Measurements from ENCODE around the gene ABCD1.

Gene ABCD1

GRCh38 chrX:153731845-153732215, 7.2 kb downstream of the ABCD1 start:
- Histone ChIP-seq H3K79me2 (ENCODE audit: insufficient read depth, low read length) (no peaks in the 10 kb centered on the region), H3K4me1 (ENCODE audit: insufficient read depth, low read length, severe bottlenecking) (peaks cover 10% of the 10 kb centered on the region), H3F3A (ENCODE audit: insufficient read depth, low read length) (no peaks in the 10 kb centered on the region), H3K4me2 (ENCODE audit: low read length) (no peak overlapping the region), H3K36me3 (ENCODE audit: insufficient read depth, low read length) (no peaks in the 10 kb centered on the region; the same call in 1 of the 2 replicates), H3K27ac (ENCODE audit: low read depth, low read length, poor library complexity, severe bottlenecking) (no peak overlapping the region), H3K9ac (ENCODE audit: low read length) (no peak overlapping the region), H3K9me2 (ENCODE audit: low read depth, low read length) (no peaks in the 10 kb centered on the region), H4K20me1 (ENCODE audit: insufficient read depth, low read length) (no peaks in the 10 kb centered on the region), H3K27me3 (ENCODE audit: insufficient read depth, low read length) (no peaks in the 10 kb centered on the region), H2AFZ (ENCODE audit: low read length) (no peak overlapping the region), H3K4me3 (ENCODE audit: low read depth, low read length, poor library complexity, severe bottlenecking) (no peak overlapping the region), H3K9me3 (ENCODE audit: low read length) (no peaks in the 10 kb centered on the region)
- no peak for TF ChIP-seq EZH2 (IDR thresholded peaks at IDR 0.05; ENCODE audit: borderline replicate concordance, low read length)
- TF ChIP-seq CTCF (IDR thresholded peaks at IDR 0.05; ENCODE audit: low read length): no peak

GRCh38 chrX:153732401-153732800, 7.7 kb downstream of the ABCD1 start:
- H3K4me2 ChIP-seq (ENCODE audit: low read length): no peak overlapping the region
- H3K9ac ChIP-seq (ENCODE audit: low read length): no peak overlapping the region
- H2AFZ ChIP-seq (ENCODE audit: low read length): no peak overlapping the region
- no peak overlapping the region for H3K4me3 ChIP-seq (ENCODE audit: low read depth, low read length, poor library complexity, severe bottlenecking)
- no peaks in the 10 kb centered on the region for H3F3A ChIP-seq (ENCODE audit: insufficient read depth, low read length)
- H3K79me2 ChIP-seq (ENCODE audit: insufficient read depth, low read length): no peaks in the 10 kb centered on the region
- H3K9me2 ChIP-seq (ENCODE audit: low read depth, low read length): no peaks in the 10 kb centered on the region
- H3K36me3 ChIP-seq (ENCODE audit: insufficient read depth, low read length): no peaks in the 10 kb centered on the region; the same call in 1 of the 2 replicates
- no peaks in the 10 kb centered on the region for H3K9me3 ChIP-seq (ENCODE audit: low read length)
- H3K27ac ChIP-seq (ENCODE audit: low read depth, low read length, poor library complexity, severe bottlenecking): no peak overlapping the region
- H3K27me3 ChIP-seq (ENCODE audit: insufficient read depth, low read length): no peaks in the 10 kb centered on the region
- no peak for TF ChIP-seq EZH2 (IDR thresholded peaks at IDR 0.05; ENCODE audit: borderline replicate concordance, low read length)
- no peak for TF ChIP-seq CTCF (IDR thresholded peaks at IDR 0.05; ENCODE audit: low read length)
- H4K20me1 ChIP-seq (ENCODE audit: insufficient read depth, low read length): no peaks in the 10 kb centered on the region
- peaks cover 4% of the 10 kb centered on the region for H3K4me1 ChIP-seq (ENCODE audit: insufficient read depth, low read length, severe bottlenecking)

DNA sequence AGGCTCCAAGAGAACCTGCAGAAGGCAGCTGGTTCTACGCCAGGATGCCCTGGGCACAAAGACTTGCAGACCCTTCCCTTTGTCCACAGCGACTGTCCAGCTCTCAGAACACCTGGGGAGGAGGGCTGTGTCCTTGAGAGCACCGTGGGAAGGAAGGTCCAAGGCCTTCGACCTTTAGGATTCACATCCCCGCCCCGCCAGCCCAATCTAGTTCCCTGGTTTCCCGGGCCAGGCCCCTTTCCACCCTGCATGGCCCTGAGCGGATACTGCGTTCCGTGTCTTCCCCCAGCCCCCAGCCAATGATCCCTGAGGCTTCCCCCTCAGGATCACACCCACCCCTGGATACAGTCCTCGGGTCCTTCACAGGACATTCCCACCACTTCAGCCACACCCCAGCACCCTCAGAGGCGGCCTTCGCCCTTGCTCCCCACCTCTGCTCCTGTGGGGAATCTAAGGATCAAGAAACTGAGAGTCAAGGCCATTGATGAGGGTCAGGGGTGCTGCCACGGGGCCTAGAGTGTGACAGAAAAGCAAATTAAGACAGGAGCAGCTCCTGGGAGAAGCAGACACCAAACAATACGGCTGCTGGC, 9.1 kb downstream of the ABCD1 start:
- TF ChIP-seq EZH2 (IDR thresholded peaks at IDR 0.05; ENCODE audit: borderline replicate concordance, low read length) (no peak), CTCF (IDR thresholded peaks at IDR 0.05; ENCODE audit: low read length) (no peak)
- no peaks in the 10 kb centered on the region for H3F3A ChIP-seq (ENCODE audit: insufficient read depth, low read length)
- no peaks in the 10 kb centered on the region for H3K9me3 ChIP-seq (ENCODE audit: low read length)
- H3K4me1 ChIP-seq (ENCODE audit: insufficient read depth, low read length, severe bottlenecking): no peaks in the 10 kb centered on the region
- H4K20me1 ChIP-seq (ENCODE audit: insufficient read depth, low read length): no peaks in the 10 kb centered on the region
- H3K27ac ChIP-seq (ENCODE audit: low read depth, low read length, poor library complexity, severe bottlenecking): no peak overlapping the region
- H3K79me2 ChIP-seq (ENCODE audit: insufficient read depth, low read length): no peaks in the 10 kb centered on the region
- H3K27me3 ChIP-seq (ENCODE audit: insufficient read depth, low read length): no peaks in the 10 kb centered on the region
- H2AFZ ChIP-seq (ENCODE audit: low read length): no peak overlapping the region
- no peaks in the 10 kb centered on the region; the same call in 1 of the 2 replicates for H3K36me3 ChIP-seq (ENCODE audit: insufficient read depth, low read length)
- H3K9ac ChIP-seq (ENCODE audit: low read length): no peak overlapping the region
- no peak overlapping the region for H3K4me2 ChIP-seq (ENCODE audit: low read length)
- H3K9me2 ChIP-seq (ENCODE audit: low read depth, low read length): no peaks in the 10 kb centered on the region
- H3K4me3 ChIP-seq (ENCODE audit: low read depth, low read length, poor library complexity, severe bottlenecking): no peak overlapping the region

All from OCI-LY1 (cell line).